NK-92 treated with Interleukin-12 subunit alpha and Interleukin-12 subunit beta, amount 100 ng/mL, for 24 hours (cell line): ENCODE measurements around the gene TM4SF1.

Source experiments
- DNase-seq: peaks from one replicate; lab custom pipeline; 2025; lab: John Stamatoyannopoulos, UW

TM4SF1 gene

DNA sequence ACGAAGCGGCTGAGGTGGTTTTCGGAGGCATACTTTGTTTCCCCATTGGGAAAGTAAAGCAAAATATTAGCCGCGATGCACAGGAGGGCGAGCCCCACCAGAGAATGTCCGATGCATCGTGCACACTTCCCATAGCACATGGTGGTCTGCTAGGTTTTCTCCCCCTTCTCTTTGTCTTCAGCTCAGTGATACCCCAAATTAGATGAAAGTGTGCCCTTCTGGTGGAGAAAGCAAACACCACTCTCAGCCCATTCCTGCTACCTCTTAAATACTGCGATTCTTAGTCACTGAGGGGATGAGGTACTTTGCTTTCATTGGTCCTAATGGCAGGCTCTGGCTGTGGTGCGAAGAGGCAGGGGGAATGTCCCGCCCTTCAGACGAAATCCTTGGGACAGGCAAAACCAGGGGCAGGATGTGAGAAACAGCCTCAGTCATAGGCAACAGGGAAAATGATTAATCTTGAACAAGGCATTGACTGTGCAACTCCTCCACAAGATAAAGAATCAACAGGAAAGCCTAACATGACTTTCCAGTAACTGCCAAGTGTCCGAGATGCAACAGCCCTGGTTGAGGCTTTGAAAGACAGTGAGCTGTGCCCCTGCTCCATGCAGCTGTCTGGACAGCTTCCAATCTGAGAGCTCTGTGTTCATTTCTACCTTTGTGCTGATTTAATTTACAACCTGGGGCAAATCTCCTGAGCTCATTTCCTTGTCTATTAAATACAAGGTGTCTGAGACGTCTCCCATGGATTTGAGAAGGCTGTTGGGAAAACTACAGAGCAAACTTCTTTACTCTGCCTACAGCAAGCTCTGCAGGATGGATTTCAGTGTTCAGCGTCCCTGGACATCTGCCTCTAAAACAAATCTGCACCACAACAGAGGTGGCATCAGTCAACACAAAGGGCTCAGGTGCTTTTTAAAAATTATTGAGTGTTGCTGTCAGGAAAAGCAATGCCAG, at the start of gene TM4SF1:
Gene TM4SF1, minus strand, starts transcription at position 242 of the 957 bp plus-strand sequence. Its CDS starts 102 bp downstream, at position 140.
- no peak for DNase-seq

DNA sequence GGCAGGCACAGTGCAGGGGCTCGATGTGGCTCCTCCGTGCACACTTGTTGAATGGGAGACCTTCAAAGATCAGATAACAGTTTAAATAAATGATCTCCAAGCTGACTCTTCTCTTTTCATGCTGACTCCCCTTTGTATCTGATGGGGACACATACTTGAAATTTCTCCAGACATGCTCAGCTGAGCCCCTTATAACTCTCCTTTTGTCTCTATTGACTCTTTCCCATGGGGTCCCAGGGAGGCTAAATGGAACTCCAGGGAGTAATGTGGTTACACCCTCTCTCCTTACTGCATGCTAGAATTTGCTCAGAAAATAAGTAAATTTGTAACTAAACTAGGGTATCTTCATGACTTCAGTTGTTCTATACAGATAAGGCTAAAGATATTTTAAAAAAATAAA, 48.9 kb upstream of the TM4SF1 start:
- no peak for DNase-seq

- no peak for DNase-seq
Observed at GRCh38 chr3:149424918-149425317, 47.5 kb upstream of the TM4SF1 start.

DNA sequence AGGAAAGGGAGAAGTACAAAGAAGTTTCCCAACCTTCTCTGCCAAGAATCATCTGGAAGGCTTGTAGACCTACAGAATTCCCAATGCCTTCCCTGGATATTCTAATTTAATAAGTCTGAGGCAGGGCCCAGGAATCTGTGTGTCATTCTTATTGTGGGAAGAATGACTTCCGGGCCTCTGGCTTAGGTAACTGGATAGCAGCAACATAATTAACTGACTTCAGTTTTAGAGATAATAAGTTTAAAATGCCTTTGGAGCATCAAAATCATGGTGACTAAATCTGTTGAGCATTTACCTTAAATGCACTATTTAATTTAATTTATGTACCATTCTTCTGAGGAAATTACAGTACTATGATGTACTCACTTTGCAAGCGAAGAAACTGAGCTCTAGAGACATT, 44.3 kb upstream of the TM4SF1 start:
- no peak for DNase-seq

GRCh38 chr3:149419816-149420215, 42.4 kb upstream of the TM4SF1 start:
- no peak for DNase-seq

GRCh38 chr3:149417727-149418126, 40.3 kb upstream of the TM4SF1 start:
- no peak for DNase-seq

DNA sequence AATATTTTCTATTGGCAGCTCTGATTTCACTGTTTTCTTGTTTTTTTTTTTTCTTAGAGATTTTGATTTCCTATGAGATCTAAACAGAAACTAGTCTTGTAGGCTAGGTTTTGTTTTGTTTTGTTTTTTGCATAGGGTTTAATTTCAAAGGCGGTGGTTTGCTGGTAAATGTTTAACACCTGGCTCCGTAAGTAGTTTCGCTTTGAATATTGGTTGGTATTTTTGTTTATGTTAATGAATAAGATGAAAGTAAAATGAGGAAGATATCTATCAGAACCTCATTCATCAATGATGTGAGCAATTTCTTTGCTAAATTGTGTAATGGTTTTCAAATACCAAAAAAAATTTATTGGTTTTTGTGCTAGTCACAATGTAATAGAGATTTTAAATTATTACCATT, 39.7 kb upstream of the TM4SF1 start:
- DNase-seq, result no peak

DNA sequence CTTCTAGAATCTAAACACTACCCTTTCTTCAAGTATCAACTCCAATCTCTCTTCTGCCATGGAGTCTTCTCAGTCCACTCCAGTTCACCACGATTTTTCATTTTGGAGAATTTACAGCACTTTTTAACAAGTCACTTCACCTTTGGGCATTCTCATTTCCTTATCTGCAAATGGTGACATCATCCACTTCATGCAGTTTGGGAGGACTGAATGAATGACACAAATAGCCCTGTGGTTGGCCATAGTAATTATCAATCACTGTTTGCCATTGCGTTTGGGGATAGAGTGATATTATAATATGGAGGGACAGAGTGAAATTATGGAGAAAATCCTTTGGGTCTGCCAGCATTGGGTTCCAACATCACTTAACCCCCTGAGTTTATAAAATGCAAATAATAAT, 38.0 kb upstream of the TM4SF1 start:
- DNase-seq, result no peak

- no peak for DNase-seq
Observed at GRCh38 chr3:149414557-149415231, 37.2 kb upstream of the TM4SF1 start.

GRCh38 chr3:149411583-149411982, 34.1 kb upstream of the TM4SF1 start:
- DNase-seq, result no peak

- no peak for DNase-seq
Observed at GRCh38 chr3:149409351-149409750, 31.9 kb upstream of the TM4SF1 start.

DNA sequence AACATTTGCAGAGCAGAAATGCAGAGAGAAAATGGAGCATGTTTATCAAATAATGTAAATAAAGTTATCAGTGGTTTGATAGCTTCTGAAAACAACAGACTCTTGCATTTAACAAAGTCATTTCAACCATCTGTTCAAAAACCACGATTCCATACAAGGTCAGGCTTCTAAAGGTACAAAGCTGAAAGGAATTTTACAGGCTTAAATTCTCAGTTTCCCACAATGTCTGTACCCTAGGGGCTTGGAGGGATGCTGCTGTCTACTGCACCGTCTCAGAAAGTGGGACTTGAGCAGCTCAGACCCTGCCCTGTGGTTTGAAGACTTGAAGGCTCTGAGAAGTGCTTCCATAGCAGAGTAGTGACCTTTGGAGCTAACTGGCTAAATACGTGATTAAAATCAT, 30.4 kb upstream of the TM4SF1 start:
- no peak for DNase-seq

- no peak for DNase-seq
Observed at GRCh38 chr3:149406244-149406752, 28.8 kb upstream of the TM4SF1 start.

- DNase-seq, result no peak
Observed at GRCh38 chr3:149403443-149403842, 26.0 kb upstream of the TM4SF1 start.

GRCh38 chr3:149402481-149402880, 25.0 kb upstream of the TM4SF1 start:
- no peak for DNase-seq

DNA sequence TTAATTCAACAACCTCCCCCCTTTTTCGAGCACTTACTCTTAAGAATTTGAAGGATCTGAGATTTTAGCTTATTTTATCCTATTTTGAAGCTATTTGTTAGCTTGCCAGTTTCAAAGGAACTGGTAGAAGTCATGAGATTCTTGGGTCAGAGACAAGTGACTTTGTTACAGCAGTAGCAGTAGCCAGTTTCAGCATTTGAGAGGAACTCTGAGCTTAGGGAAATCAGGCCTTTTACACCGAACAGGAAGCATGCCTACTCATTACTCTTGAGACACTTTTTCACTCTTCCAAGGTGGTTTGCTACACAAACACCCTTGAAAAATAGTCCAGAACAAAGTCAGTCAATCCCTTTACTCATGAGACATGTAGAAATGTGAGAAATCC, 24.5 kb upstream of the TM4SF1 start:
- no peak for DNase-seq

DNA sequence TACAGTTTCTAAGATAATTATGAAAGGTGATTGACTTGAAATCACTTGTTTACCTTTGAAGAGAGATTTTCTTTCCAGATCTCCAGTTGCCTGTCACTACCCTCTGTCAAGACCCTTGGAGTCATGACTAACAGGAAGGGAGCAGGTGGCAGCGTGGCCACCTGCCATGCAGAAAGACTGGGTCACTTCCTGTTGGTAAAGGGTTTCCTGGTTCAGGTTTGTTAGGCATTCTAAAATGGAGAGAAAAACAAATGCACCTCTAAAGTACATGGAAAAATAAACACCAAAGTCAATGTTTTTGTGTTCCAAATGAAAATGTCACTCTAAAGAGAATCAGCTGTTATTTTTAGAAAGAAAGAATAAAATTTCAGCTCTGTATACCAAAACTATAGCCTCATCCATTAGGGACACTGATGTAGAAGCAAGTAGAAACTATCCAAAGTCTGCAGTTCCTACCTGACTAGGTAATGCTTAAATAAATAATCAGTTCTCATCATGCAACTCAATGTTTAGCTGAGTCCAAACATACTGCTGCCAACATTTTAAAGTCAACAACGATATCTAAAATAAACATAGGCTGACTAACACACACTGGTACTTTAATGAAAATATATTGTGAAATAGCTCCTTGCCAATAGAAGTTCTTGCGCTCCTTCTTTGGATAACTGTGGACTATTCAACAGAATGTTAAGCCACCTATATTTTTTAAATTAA, 23.9 kb upstream of the TM4SF1 start:
- no peak for DNase-seq

DNA sequence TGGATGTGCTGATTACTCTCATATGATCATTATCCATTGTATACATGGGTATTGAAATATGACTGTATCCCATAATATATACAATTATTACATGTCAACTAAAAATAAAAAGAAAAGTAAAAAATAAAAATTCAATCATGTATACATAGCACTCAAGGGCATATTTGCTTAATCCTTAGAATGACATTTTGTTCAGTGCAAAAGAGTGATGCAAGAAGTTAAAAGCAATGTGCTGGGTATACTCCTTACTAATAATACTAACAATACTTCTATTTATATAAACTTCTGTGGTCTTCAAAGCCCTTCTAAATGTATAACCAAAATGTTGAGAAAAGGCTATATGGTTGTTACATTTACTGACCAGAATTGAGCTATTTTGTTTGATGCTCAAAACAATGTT, 23.2 kb upstream of the TM4SF1 start:
- no peak for DNase-seq

DNA sequence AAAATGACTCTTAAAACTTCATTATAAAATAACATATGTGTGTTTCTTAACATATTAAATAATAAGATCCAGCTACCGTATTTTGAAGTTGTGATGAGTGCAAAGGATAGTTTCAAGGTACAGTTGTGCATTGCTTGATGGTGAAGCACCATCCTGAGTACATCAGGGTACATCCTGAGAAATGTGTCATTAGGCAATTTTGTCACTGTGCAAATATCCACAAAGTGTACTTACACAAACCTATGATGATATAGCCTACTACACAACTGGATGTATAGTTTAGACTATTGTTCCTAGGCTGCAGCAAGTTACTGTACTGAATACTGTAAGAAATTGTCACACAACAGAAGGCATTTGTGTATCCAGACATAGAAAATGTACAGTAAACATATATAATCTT, 20.8 kb upstream of the TM4SF1 start:
- no peak for DNase-seq

GRCh38 chr3:149397528-149397927, 20.1 kb upstream of the TM4SF1 start:
- no peak for DNase-seq

DNA sequence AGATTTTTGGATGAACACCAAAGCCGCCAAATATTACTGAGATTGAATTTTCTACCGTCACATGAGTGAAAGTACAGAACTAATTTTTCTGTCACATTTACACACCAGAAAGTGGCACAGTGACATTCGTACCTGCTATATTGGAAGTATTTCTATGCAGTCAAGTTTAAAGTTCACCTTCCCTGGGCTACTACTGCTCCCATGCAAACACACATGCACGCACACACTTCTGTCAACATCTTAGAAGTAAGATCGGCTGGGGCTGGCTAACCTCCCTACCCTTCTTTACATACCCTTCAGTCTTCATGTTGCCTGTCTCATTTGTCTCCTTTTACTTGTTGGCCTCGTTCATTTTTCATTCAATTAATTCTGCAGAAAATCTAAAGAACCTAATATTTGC, 19.0 kb upstream of the TM4SF1 start:
- DNase-seq, result no peak
